HL-60 (cell line): ENCODE results near the gene GNG7.

Source experiments
- DNase-seq, 2 experiments: peaks; one replicate each; pipeline ENCODE4 v3.0.0-alpha.2; 2010 to 2020; ENCODE audit warnings: low read depth in 1 of 2, low spot score in 1 of 2
- H3K27ac ChIP-seq: fragments of 250-450 bp; sonication (Bioruptor Pico); replicated peaks from 2 replicates; pipeline ENCODE4 v1.5.1; 2020; ENCODE audit warnings: mild to moderate bottlenecking, moderate library complexity
- H3K27me3 ChIP-seq: fragments of 250-450 bp; sonication (Bioruptor Pico); 2 replicates; pipeline ENCODE4 v1.5.1; 2021; ENCODE audit warnings: mild to moderate bottlenecking, moderate library complexity; ENCODE audit not compliant: insufficient read depth, poor library complexity, severe bottlenecking
- H3K4me3 ChIP-seq: replicated peaks from 2 replicates; pipeline ENCODE4 v1.5.1; 2011; ENCODE audit warnings: mild to moderate bottlenecking, control low read depth, low read length; ENCODE audit not compliant: insufficient read depth
- CTCF ChIP-seq: IDR thresholded peaks from one replicate; pipeline ENCODE4 v1.5.1; 2011; ENCODE audit warnings: low read length, control low read depth, inconsistent platforms; ENCODE audit not compliant: insufficient read depth
- GABPA ChIP-seq: IDR thresholded peaks from 2 replicates; pipeline ENCODE4 v1.6.1; 2012; ENCODE audit warnings: low read depth
- POLR2AphosphoS5 ChIP-seq: IDR thresholded peaks from 2 replicates; pipeline ENCODE4 v1.6.1; 2012; ENCODE audit warnings: low read depth
- SPI1 ChIP-seq: IDR thresholded peaks from 2 replicates; pipeline ENCODE4 v1.6.1; 2012; ENCODE audit warnings: low read depth, mild to moderate bottlenecking, borderline replicate concordance
- TF ChIP-seq, protein P1 (sequence below): IDR thresholded peaks from 2 replicates; pipeline ENCODE4 v1.6.1; 2012; ENCODE audit warnings: low read depth; ENCODE audit not compliant: insufficient replicate concordance

The GNG7 gene

DNA sequence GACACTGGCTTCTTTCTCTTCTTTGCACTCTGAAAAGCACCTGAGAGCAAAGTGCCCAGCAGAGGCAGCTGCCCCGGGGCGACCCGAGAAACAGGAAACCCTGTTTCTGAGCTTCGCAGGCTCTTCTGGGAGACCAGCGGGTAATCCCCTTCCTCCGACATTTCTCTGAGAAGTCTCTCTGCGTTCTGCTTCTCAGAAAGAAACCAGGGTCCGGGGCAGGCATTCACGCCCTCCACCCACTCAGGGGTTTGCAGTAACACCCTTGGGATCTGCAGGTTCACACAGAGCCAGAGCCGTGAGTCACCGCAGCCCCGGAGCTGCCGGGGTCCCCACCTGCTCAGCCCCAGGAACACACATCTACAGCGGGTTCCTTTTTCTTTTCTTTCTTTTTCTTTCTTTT is 140.6 kb downstream of the GNG7 start:
- TF ChIP-seq POLR2AphosphoS5 (no peak), GABPA (no peak), SPI1 (no peak), CTCF (no peak)
- TF ChIP-seq, protein P1, sequence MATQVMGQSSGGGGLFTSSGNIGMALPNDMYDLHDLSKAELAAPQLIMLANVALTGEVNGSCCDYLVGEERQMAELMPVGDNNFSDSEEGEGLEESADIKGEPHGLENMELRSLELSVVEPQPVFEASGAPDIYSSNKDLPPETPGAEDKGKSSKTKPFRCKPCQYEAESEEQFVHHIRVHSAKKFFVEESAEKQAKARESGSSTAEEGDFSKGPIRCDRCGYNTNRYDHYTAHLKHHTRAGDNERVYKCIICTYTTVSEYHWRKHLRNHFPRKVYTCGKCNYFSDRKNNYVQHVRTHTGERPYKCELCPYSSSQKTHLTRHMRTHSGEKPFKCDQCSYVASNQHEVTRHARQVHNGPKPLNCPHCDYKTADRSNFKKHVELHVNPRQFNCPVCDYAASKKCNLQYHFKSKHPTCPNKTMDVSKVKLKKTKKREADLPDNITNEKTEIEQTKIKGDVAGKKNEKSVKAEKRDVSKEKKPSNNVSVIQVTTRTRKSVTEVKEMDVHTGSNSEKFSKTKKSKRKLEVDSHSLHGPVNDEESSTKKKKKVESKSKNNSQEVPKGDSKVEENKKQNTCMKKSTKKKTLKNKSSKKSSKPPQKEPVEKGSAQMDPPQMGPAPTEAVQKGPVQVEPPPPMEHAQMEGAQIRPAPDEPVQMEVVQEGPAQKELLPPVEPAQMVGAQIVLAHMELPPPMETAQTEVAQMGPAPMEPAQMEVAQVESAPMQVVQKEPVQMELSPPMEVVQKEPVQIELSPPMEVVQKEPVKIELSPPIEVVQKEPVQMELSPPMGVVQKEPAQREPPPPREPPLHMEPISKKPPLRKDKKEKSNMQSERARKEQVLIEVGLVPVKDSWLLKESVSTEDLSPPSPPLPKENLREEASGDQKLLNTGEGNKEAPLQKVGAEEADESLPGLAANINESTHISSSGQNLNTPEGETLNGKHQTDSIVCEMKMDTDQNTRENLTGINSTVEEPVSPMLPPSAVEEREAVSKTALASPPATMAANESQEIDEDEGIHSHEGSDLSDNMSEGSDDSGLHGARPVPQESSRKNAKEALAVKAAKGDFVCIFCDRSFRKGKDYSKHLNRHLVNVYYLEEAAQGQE, result no peak
- peak overlapping the region; percentile 31 for H3K4me3 ChIP-seq
- DNase-seq, result peak in 1 of 2 experiments; percentile 50
- H3K27me3 ChIP-seq, result no peaks in the 10 kb centered on the region
- peak overlapping the region; percentile 33; the same call in 1 of the 2 replicates for H3K27ac ChIP-seq

DNA sequence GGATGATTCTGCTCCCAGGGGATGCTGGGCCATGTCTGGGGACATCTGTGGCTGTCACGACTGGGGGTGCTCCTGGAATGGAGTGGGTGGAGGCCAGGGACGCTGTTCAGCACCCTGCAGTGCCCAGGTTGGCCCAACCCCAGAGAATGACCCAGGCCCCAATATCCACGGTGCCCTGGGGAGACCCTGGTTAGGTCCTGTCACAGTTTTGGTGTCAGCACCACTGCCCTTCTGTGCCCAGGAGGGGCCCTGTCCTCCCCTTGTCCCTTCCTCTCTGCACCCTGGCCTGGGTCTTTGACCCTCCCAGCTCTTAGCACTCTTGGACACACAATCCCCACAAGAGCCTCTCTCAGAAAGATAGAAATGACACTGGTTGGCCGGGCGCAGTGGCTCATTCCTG is 141.3 kb downstream of the GNG7 start:
- H3K27ac ChIP-seq, result no peak overlapping the region
- no peak overlapping the region for H3K4me3 ChIP-seq
- TF ChIP-seq, protein P1, result no peak
- TF ChIP-seq GABPA (no peak), SPI1 (no peak), POLR2AphosphoS5 (no peak), CTCF (no peak)

GRCh38 chr19:2560369-2560768 is 142.1 kb downstream of the GNG7 start:
- H3K27ac ChIP-seq, result no peak overlapping the region
- no peak for DNase-seq
- no peaks in the 10 kb centered on the region for H3K27me3 ChIP-seq
- TF ChIP-seq POLR2AphosphoS5, result no peak
- TF ChIP-seq GABPA, result no peak
- no peak for TF ChIP-seq CTCF
- TF ChIP-seq, protein P1, result no peak
- TF ChIP-seq SPI1, result no peak
- no peak overlapping the region for H3K4me3 ChIP-seq

More for the DNA sequence above, 141.3 kb downstream of the GNG7 start:
- no peaks in the 10 kb centered on the region for H3K27me3 ChIP-seq
- DNase-seq, result no peak
